Measurements from ENCODE around the gene ZNF629.
"Not testable (repeated sequence)": the region's sequence is repeated elsewhere in the genome, so short reads cannot be mapped to it uniquely, and the experiment has no call there.

The ZNF629 gene

GRCh38 chr16:30786936-30787612, at the start of gene ZNF629:
TSS of gene ZNF629 (minus strand) at chr16:30787205. CDS start at chr16:30784482, 2,723 bp downstream.
- no peak for DNase-seq (ENCODE audit: low spot score)

DNA sequence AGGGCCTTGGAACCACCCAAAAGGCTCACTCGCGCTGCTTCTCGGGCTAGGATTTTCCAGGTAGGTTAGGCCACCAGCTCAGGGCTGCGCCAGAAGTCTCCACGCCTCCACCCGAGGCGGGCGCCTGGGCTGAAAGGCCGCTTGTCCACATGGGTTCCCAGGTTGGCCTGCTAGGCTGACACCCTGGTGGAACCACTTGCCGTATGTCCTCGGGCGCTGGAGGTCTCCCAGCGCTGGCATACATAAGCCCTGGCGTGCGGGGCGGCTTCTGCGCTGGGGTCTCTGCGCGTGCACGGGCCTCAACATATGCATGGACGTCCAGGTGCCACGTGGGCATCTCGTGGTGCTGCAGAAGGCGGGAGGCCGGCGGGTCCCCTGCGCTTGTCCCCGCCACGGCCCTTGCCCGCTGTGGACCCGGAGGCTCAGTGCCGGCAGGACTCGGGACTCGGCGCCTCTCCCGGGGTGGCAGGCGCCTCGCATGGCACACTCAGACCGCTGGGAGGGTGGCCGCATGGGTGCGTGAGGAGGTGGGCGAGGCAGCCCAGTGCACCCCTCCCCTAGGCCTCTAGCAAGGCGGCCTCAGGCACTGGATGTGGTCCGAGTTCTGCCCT, 47.2 kb upstream of the ZNF629 start:
- DNase-seq (ENCODE audit: low spot score) = no peak

GRCh38 chr16:30830072-30830417, 43.0 kb upstream of the ZNF629 start:
- no peak for DNase-seq (ENCODE audit: low spot score)

DNA sequence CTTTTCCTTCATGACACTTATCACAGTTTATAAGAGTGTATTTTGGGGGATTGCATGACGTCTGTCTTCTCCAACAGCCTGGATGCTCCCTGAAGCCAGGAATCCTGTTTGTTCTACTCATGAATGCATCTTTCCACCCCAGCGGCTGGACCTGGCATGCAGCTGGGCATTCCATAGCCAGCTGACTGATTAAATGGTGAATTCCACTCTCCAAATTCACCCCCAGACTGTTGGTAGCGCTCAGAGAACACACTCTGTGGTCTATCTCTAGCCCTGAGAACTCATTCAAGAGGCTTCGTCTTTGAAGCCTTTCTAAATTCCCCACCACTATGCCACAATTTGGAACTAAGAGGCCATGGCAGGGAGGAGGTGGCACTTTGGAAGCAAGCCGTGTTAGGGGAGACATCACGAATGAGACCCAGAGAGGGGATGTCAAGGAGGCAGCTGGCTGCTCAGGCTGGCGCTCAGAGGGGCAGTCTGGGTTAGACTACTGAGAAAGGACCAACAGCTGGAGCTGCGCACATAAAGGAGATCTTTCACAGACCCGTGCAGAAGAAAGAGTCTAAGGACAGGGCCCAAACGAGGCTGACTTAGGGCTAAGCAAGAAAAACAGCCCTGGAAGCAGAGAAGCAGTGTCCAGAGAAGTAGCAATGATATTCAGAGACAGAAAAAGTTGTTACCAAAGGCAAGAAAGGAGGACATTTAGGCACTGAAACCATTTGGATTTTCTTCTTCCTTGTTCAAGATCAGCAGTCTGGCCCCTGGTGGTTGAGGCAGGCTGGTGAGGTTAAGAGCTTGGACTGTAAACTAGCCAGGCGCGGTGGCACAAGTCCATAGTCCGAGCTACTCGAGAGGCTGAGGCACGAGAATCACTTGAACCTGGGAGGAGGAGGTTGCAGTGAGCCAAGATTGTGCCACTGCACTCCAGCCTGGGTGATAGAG, 42.4 kb upstream of the ZNF629 start:
- no peak for DNase-seq (ENCODE audit: low spot score)

GRCh38 chr16:30821891-30822290, 34.9 kb upstream of the ZNF629 start:
- no peak for DNase-seq (ENCODE audit: low spot score)

GRCh38 chr16:30821441-30821840, 34.4 kb upstream of the ZNF629 start:
- not testable (repeated sequence) for DNase-seq (ENCODE audit: low spot score)

DNA sequence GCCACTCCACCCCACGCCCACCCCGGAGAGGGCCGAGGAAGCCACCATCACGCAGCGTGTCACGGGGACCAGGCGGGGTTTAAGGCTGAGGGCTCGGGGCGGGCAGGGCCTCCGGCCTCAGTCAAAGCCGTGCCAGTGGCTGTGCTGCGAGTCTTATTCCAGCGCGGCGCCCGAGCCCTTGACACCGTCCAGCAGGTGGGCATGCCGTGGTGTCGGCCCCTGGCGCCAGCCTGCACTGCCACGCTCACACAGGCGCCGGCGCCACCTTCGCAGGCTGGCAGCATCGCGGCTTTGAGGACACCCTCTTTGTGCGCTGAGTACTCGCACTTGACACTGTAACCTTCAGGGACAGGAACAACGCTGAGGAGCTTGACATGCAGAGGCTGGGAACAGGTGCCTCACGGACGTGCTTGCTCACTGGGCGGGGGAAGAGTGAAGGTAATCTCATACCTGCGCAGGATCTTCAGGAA, 34.0 kb upstream of the ZNF629 start:
- no peak for DNase-seq (ENCODE audit: low spot score)

GRCh38 chr16:30816769-30817168, 29.8 kb upstream of the ZNF629 start:
- DNase-seq (ENCODE audit: low spot score) = no peak

GRCh38 chr16:30813821-30814189, 26.8 kb upstream of the ZNF629 start:
- DNase-seq (ENCODE audit: low spot score) = no peak

DNA sequence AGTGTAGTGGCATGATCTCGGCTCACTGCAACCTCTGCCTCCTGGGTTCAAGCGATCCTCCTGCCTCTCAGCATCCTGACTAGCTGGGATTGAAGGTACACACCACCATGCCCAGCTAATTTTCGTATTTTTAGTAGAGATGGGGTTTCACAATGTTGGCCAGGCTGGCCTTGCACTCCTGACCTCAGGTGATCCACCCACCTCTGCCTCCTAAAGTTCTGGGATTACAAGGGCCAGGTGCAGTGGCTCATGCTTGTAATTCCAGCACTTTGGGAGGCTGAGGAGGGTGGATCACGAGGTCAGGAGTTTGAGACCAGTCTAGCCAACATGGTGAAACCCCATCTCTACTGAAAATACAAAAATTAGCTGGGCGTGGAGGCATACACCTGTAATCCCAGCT, 22.7 kb upstream of the ZNF629 start:
- not testable (repeated sequence) for DNase-seq (ENCODE audit: low spot score)

- DNase-seq (ENCODE audit: low spot score) = not testable (repeated sequence)
Observed at GRCh38 chr16:30808890-30809426, 22.0 kb upstream of the ZNF629 start.

DNA sequence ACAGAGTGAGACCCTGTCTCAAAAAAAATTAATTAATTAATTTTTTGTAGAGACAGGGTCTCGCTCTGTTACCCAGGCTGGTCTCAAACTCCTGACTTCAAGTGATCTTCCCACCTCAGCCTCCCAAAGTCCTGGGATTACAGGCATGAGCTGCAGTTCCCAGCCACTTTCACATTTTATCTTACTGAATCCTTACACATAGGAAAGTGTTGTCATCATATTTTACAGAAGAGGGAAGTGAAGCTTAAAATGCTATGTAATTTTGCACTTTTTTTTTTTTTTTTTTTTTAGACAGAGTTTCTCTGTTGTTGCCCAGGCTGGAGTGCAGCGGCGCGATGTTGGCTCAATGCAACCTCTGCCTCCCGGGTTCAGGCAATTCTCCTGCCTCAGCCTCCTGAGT, 21.1 kb upstream of the ZNF629 start:
- DNase-seq (ENCODE audit: low spot score) = no peak

GRCh38 chr16:30805370-30806169, 18.6 kb upstream of the ZNF629 start:
- DNase-seq (ENCODE audit: low spot score) = no peak

- DNase-seq (ENCODE audit: low spot score) = no peak
Observed at GRCh38 chr16:30805056-30805369, 18.0 kb upstream of the ZNF629 start.

GRCh38 chr16:30802936-30803335, 15.9 kb upstream of the ZNF629 start:
- DNase-seq (ENCODE audit: low spot score) = no peak

DNA sequence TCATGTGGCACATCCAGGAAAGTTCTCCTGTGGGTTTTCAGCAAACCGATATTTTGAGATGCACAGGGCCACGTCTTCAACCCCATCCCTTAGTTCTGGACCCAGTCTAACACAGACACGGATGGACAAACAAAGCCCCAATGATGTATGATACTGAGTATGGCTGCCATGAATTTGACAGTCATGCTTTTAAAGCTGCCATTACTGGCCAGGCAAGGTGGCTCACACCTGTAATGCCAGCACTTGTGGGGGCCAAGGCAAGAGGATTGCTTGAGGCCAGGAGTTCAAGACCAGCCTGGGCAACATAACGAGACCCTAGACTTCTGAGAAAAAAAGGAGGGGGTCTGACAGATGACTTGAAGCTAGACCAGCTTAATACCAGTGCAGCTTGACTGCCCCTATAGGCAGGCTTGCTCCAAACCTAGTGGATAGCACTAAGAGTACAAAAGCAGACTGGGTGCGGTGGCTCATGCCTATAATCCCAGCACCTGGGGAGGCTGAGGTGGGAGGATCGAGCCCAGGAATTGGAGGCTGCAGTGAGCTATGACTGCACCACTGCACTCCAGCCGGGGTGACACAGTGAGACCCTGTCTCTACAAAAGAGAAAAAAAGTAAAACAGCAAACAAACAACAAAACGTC, 10.8 kb upstream of the ZNF629 start:
- no peak for DNase-seq (ENCODE audit: low spot score)

DNA sequence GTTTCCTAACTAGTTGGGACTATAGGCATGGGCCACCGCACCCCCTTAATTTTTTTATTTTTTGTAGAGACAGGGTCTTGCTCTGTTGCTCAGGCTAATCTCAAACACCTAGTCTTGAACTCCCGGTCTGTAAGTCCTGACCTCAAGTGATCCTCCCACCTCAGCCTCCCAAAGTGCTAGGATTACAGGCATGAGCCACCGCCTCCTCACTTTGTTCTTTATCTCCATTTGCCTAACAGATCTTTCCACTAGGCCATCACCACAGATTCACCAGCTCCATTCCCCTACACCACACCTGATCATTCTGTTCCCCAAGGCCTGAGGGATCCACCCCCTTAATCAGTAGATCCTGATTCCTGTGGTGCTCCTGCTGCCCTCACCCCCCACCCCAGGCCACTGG, 7.6 kb upstream of the ZNF629 start:
- DNase-seq (ENCODE audit: low spot score) = no peak

GRCh38 chr16:30793508-30794069, 6.6 kb upstream of the ZNF629 start:
- no peak for DNase-seq (ENCODE audit: low spot score)

DNA sequence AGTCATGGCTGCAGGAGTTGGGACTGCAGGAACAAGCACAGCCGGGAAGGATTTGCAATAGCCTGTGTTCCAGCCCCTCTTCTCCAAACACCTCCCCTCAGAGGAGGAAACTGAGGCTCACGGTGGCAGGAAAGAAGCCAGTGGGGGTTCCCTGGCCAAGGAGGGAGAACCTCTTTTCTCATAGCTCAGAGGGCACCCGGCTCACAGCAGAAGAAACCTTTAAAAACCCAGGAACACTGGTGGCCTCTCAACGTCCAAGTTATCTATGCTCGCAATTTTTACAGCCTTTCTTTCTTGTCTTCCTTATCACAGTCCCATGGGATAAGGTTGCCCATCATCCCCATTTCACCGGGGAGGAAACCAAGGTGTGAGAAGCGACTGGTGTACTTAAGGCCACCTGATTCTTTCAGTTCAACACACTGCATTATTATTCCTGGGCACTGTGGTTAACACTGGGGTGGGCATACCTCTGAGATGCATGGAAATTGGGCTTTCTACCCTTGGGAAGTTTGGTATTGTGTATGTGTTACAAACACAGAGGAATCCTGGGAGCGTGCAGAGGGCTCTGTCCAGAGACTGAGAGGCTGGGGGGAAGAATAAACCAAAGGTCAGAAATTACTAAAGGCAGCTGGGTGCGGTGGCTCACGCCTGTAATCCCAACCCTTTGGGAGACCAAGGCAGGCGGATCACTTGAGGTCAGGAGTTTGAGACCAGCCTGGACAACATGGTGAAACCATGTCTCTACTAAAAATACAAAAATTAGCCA, 791 bp upstream of the ZNF629 start:
- DNase-seq (ENCODE audit: low spot score) = no peak

All from hematopoietic multipotent progenitor cell treated with erythropoietin and hydrocortisone succinate and interleukin-3 and kit ligand, for 15 days (in vitro differentiated cells).